ENCODE measurements around the gene APLP2.

Gene APLP2

GRCh38 chr11:130121445-130121978 is 51.8 kb downstream of the APLP2 start:
- DNase-seq = peak; percentile 16

GRCh38 chr11:130122141-130122575 is 52.5 kb downstream of the APLP2 start:
- DNase-seq = no peak

GRCh38 chr11:130123414-130124040 is 53.8 kb downstream of the APLP2 start:
- no peak for DNase-seq

- peak; percentile 18 for DNase-seq
Measured at GRCh38 chr11:130124096-130124495, 54.4 kb downstream of the APLP2 start.

- DNase-seq = no peak
Measured at GRCh38 chr11:130125638-130126037, 55.9 kb downstream of the APLP2 start.

GRCh38 chr11:130126516-130126915 is 56.8 kb downstream of the APLP2 start:
- DNase-seq = no peak

- DNase-seq = no peak
Measured at GRCh38 chr11:130127509-130127908, 57.8 kb downstream of the APLP2 start.

- DNase-seq = no peak
Measured at GRCh38 chr11:130128626-130129025, 58.9 kb downstream of the APLP2 start.

GRCh38 chr11:130129922-130130321 is 60.2 kb downstream of the APLP2 start:
- no peak for DNase-seq

- peak; percentile 82 for DNase-seq
Measured at GRCh38 chr11:130131961-130132850, 62.5 kb downstream of the APLP2 start.

GRCh38 chr11:130133716-130134115 is 64.0 kb downstream of the APLP2 start:
- DNase-seq = no peak

GRCh38 chr11:130136107-130136506 is 66.4 kb downstream of the APLP2 start:
- no peak for DNase-seq

GRCh38 chr11:130137999-130138398 is 68.3 kb downstream of the APLP2 start:
- no peak for DNase-seq

- DNase-seq = no peak
Measured at GRCh38 chr11:130139401-130139800, 69.7 kb downstream of the APLP2 start.

- DNase-seq = no peak
Measured at GRCh38 chr11:130141561-130142341, 72.1 kb downstream of the APLP2 start.

GRCh38 chr11:130144141-130144540 is 74.4 kb downstream of the APLP2 start:
- no peak for DNase-seq

- no peak for DNase-seq
Measured at GRCh38 chr11:130144861-130145281, 75.2 kb downstream of the APLP2 start.

GRCh38 chr11:130145311-130145812 is 75.7 kb downstream of the APLP2 start:
- no peak for DNase-seq

- no peak for DNase-seq
Measured at GRCh38 chr11:130145975-130146776, 76.5 kb downstream of the APLP2 start.

- DNase-seq = peak; percentile 23
Measured at GRCh38 chr11:130146796-130147195, 77.1 kb downstream of the APLP2 start.

GRCh38 chr11:130148796-130149326 is 79.2 kb downstream of the APLP2 start:
- DNase-seq = no peak

GRCh38 chr11:130150790-130151189 is 81.1 kb downstream of the APLP2 start:
- DNase-seq = no peak
